ENCODE results near the gene NPHP1. TPM values are rescaled to one million over a fixed set of nuclear protein-coding genes. Genes with fewer than 3 reads are reported as not detected.
"Not testable (repeated sequence)": the region's sequence is repeated elsewhere in the genome, so short reads cannot be mapped to it uniquely, and the experiment has no call there.

The NPHP1 gene
- total and polyA plus RNA-seq, 2 experiments from 2014 or later: 3.1 to 10.9 TPM

- H3K9me2 ChIP-seq (ENCODE audit: insufficient read depth): no peaks in the 10 kb centered on the region
- in situ Hi-C loops (cut with MboI): no loop called here
- H3K27ac ChIP-seq: peak overlapping the region; percentile 98
- H3K4me2 ChIP-seq (ENCODE audit: unreplicated experiment): peak overlapping the region; percentile 75
- no peaks in the 10 kb centered on the region for H3K9me3 ChIP-seq (ENCODE audit: low read depth)
- DNase-seq: peak; percentile 99
- H3K27me3 ChIP-seq (replicated peaks; ENCODE audit: insufficient read depth): no peaks in the 10 kb centered on the region
- no peak for TF ChIP-seq EZH2phosphoT487 (IDR thresholded peaks at IDR 0.05; ENCODE audit: insufficient read depth, low read depth)
- TF ChIP-seq EZH2 (IDR thresholded peaks at IDR 0.05; ENCODE audit: insufficient read depth, poor library complexity, severe bottlenecking): no peak
- H3K4me3 ChIP-seq: peak overlapping the region; percentile 62
- peak overlapping the region; percentile 68 for H2AFZ ChIP-seq
- 0 out of 2 replicates have a peak, but pooled peaks cover 7% of the 10 kb centered on the region for H3K79me2 ChIP-seq (ENCODE audit: insufficient read depth)
- no peaks in the 10 kb centered on the region for H3K36me3 ChIP-seq (ENCODE audit: low read depth)
- peaks cover 32% of the 10 kb centered on the region for H3F3A ChIP-seq (ENCODE audit: insufficient read depth)
- H3K9ac ChIP-seq: peak overlapping the region; percentile 85
- no peaks in the 10 kb centered on the region for H4K20me1 ChIP-seq (ENCODE audit: insufficient read depth)
- H3K4me1 ChIP-seq (ENCODE audit: insufficient read depth): peaks cover 43% of the 10 kb centered on the region
- 1% methylated on average over 11 of the region's 11 CpGs for WGBS, 2 experiments (ENCODE audit: low coverage in 1 of 2, low lambda C conversion rate in 2 of 2, missing lambda C conversion rate in 2 of 2)
These were observed 103.5 kb downstream of the NPHP1 start for GRCh38 chr2:110101280-110101844.

GRCh38 chr2:110100880-110101279 is 103.9 kb downstream of the NPHP1 start:
- Histone ChIP-seq H3K4me2 (ENCODE audit: unreplicated experiment) (peak overlapping the region; percentile 32), H3K9ac (peak overlapping the region; percentile 85), H3K27ac (peak overlapping the region; percentile 98), H3F3A (ENCODE audit: insufficient read depth) (peaks cover 28% of the 10 kb centered on the region), H3K4me1 (ENCODE audit: insufficient read depth) (peaks cover 38% of the 10 kb centered on the region)
- H3K9me2 ChIP-seq (ENCODE audit: insufficient read depth); in situ Hi-C loops (cut with MboI); H4K20me1 ChIP-seq (ENCODE audit: insufficient read depth); H3K9me3 ChIP-seq (ENCODE audit: low read depth); H3K79me2 ChIP-seq (ENCODE audit: insufficient read depth); H3K4me3 ChIP-seq; H3K27me3 ChIP-seq (replicated peaks; ENCODE audit: insufficient read depth); H2AFZ ChIP-seq; H3K36me3 ChIP-seq (ENCODE audit: low read depth); DNase-seq: not testable (repeated sequence)
- WGBS, 2 experiments (ENCODE audit: low coverage in 1 of 2, low lambda C conversion rate in 2 of 2, missing lambda C conversion rate in 2 of 2): 69 to 73% methylated on average over 4 of the region's 4 CpGs

GRCh38 chr2:110100480-110100879 is 104.3 kb downstream of the NPHP1 start:
- no peak overlapping the region for H3K4me3 ChIP-seq
- no peaks in the 10 kb centered on the region for H3K36me3 ChIP-seq (ENCODE audit: low read depth)
- no peak for DNase-seq
- in situ Hi-C loops (cut with MboI): no loop called here
- H3K9me3 ChIP-seq (ENCODE audit: low read depth): no peaks in the 10 kb centered on the region
- H3K27me3 ChIP-seq (replicated peaks; ENCODE audit: insufficient read depth): no peaks in the 10 kb centered on the region
- no peak overlapping the region for H2AFZ ChIP-seq
- H4K20me1 ChIP-seq (ENCODE audit: insufficient read depth): no peaks in the 10 kb centered on the region
- TF ChIP-seq EZH2phosphoT487 (IDR thresholded peaks at IDR 0.05; ENCODE audit: insufficient read depth, low read depth) (no peak), EZH2 (IDR thresholded peaks at IDR 0.05; ENCODE audit: insufficient read depth, poor library complexity, severe bottlenecking) (no peak)
- H3F3A ChIP-seq (ENCODE audit: insufficient read depth): peaks cover 24% of the 10 kb centered on the region
- H3K27ac ChIP-seq: peak overlapping the region; percentile 98
- 86 to 87% methylated on average over 8 of the region's 8 CpGs for WGBS, 2 experiments (ENCODE audit: low coverage in 1 of 2, low lambda C conversion rate in 2 of 2, missing lambda C conversion rate in 2 of 2)
- H3K4me2 ChIP-seq (ENCODE audit: unreplicated experiment): no peak overlapping the region
- 0 out of 2 replicates have a peak, but pooled peaks cover 7% of the 10 kb centered on the region for H3K79me2 ChIP-seq (ENCODE audit: insufficient read depth)
- H3K9me2 ChIP-seq (ENCODE audit: insufficient read depth): no peaks in the 10 kb centered on the region
- H3K9ac ChIP-seq: peak overlapping the region; percentile 85; the same call in 1 of the 2 replicates
- peaks cover 34% of the 10 kb centered on the region for H3K4me1 ChIP-seq (ENCODE audit: insufficient read depth)

GRCh38 chr2:110099471-110100225 is 105.2 kb downstream of the NPHP1 start:
- Histone ChIP-seq H3K79me2 (ENCODE audit: insufficient read depth) (0 out of 2 replicates have a peak, but pooled peaks cover 7% of the 10 kb centered on the region), H2AFZ (no peak overlapping the region), H3K9ac (no peak overlapping the region), H3F3A (ENCODE audit: insufficient read depth) (peaks cover 15% of the 10 kb centered on the region), H3K4me2 (ENCODE audit: unreplicated experiment) (no peak overlapping the region), H3K4me3 (no peak overlapping the region), H3K9me2 (ENCODE audit: insufficient read depth) (no peaks in the 10 kb centered on the region), H3K27me3 (replicated peaks; ENCODE audit: insufficient read depth) (no peaks in the 10 kb centered on the region), H3K4me1 (ENCODE audit: insufficient read depth) (peaks cover 27% of the 10 kb centered on the region), H4K20me1 (ENCODE audit: insufficient read depth) (no peaks in the 10 kb centered on the region), H3K36me3 (ENCODE audit: low read depth) (no peaks in the 10 kb centered on the region), H3K27ac (no peak overlapping the region), H3K9me3 (ENCODE audit: low read depth) (no peaks in the 10 kb centered on the region)
- WGBS, 2 experiments (ENCODE audit: low coverage in 1 of 2, low lambda C conversion rate in 2 of 2, missing lambda C conversion rate in 2 of 2): 88 to 89% methylated on average over 10 of the region's 10 CpGs
- no peak for DNase-seq
- in situ Hi-C loops (cut with MboI): no loop called here
- TF ChIP-seq EZH2phosphoT487 (IDR thresholded peaks at IDR 0.05; ENCODE audit: insufficient read depth, low read depth) (no peak), EZH2 (IDR thresholded peaks at IDR 0.05; ENCODE audit: insufficient read depth, poor library complexity, severe bottlenecking) (no peak)
